ENCODE results near the gene SLC22A12.
"Not testable (repeated sequence)": the region's sequence is repeated elsewhere in the genome, so short reads cannot be mapped to it uniquely, and the experiment has no call there.

The SLC22A12 gene

GRCh38 chr11:64590763-64591221, at the start of gene SLC22A12:
Gene SLC22A12 (plus strand): TSS chr11:64591220. CDS start chr11:64591557, 337 bp downstream.
- DNase-seq (ENCODE audit: low read depth in 1 of 2, low spot score in 1 of 2): no peak

- no peak for DNase-seq (ENCODE audit: low read depth in 1 of 2, low spot score in 1 of 2)
These were observed 48.6 kb upstream of the SLC22A12 start for GRCh38 chr11:64542172-64543125.

GRCh38 chr11:64543818-64544217, 47.2 kb upstream of the SLC22A12 start:
- DNase-seq (ENCODE audit: low read depth in 1 of 2, low spot score in 1 of 2): no peak

- no peak for DNase-seq (ENCODE audit: low read depth in 1 of 2, low spot score in 1 of 2)
These were observed 46.3 kb upstream of the SLC22A12 start for GRCh38 chr11:64544616-64545296.

GRCh38 chr11:64545619-64546018, 45.4 kb upstream of the SLC22A12 start:
- DNase-seq (ENCODE audit: low read depth in 1 of 2, low spot score in 1 of 2): no peak

GRCh38 chr11:64546176-64546575, 44.8 kb upstream of the SLC22A12 start:
- no peak for DNase-seq (ENCODE audit: low read depth in 1 of 2, low spot score in 1 of 2)

- DNase-seq (ENCODE audit: low read depth in 1 of 2, low spot score in 1 of 2): no peak
These were observed 44.4 kb upstream of the SLC22A12 start for GRCh38 chr11:64546600-64546999.

- DNase-seq (ENCODE audit: low read depth in 1 of 2, low spot score in 1 of 2): no peak
These were observed 41.1 kb upstream of the SLC22A12 start for GRCh38 chr11:64549969-64550368.

GRCh38 chr11:64553554-64554201, 37.3 kb upstream of the SLC22A12 start:
- DNase-seq (ENCODE audit: low read depth in 1 of 2, low spot score in 1 of 2): peak; percentile 13 to 34

GRCh38 chr11:64556044-64556720, 34.8 kb upstream of the SLC22A12 start:
- no peak for DNase-seq (ENCODE audit: low read depth in 1 of 2, low spot score in 1 of 2)

- DNase-seq (ENCODE audit: low read depth in 1 of 2, low spot score in 1 of 2): no peak
These were observed 34.2 kb upstream of the SLC22A12 start for GRCh38 chr11:64556721-64557250.

GRCh38 chr11:64558065-64558745, 32.8 kb upstream of the SLC22A12 start:
- DNase-seq (ENCODE audit: low read depth in 1 of 2, low spot score in 1 of 2): no peak

GRCh38 chr11:64558869-64559268, 32.2 kb upstream of the SLC22A12 start:
- DNase-seq (ENCODE audit: low read depth in 1 of 2, low spot score in 1 of 2): no peak

GRCh38 chr11:64559351-64560138, 31.5 kb upstream of the SLC22A12 start:
- DNase-seq (ENCODE audit: low read depth in 1 of 2, low spot score in 1 of 2): no peak

GRCh38 chr11:64560139-64560771, 30.8 kb upstream of the SLC22A12 start:
- no peak for DNase-seq (ENCODE audit: low read depth in 1 of 2, low spot score in 1 of 2)

GRCh38 chr11:64560941-64561340, 30.1 kb upstream of the SLC22A12 start:
- no peak for DNase-seq (ENCODE audit: low read depth in 1 of 2, low spot score in 1 of 2)

- DNase-seq (ENCODE audit: low read depth in 1 of 2, low spot score in 1 of 2): not testable (repeated sequence)
These were observed 29.6 kb upstream of the SLC22A12 start for GRCh38 chr11:64561429-64561828.

- no peak for DNase-seq (ENCODE audit: low read depth in 1 of 2, low spot score in 1 of 2)
These were observed 28.9 kb upstream of the SLC22A12 start for GRCh38 chr11:64561984-64562722.
